GM12878 (cell line): ENCODE measurements around the gene GCK. TPM values are rescaled to one million over a fixed set of nuclear protein-coding genes. Genes with fewer than 3 reads are reported as not detected.

Experiments used
- ATAC-seq: fragments of 200-7000 bp; cut with Tn5 transposase; 3 replicates; pipeline ENCODE4 v1.9.1; 2020; ENCODE audit warnings: mild to moderate bottlenecking, moderate library complexity
- BruUV-seq: library from RNA; stranded (reverse); fragments of 400-500 nt; replicated peaks from 2 replicates; lab custom pipeline; 2021; lab: Mats Ljungman, UMichigan
- CTCF ChIA-PET: fragments of 300-600 bp; sonication (Branson Sonifier 250); formaldehyde crosslinking; extraction: SDS; loops from one replicate; lab custom pipeline; 2021; ENCODE audit warnings: inconsistent platforms; lab: Yijun Ruan, JAX
- POLR2A ChIA-PET: fragments of 350-600 bp; formaldehyde crosslinking; extraction: SDS; loops from one replicate; lab custom pipeline; 2021; ENCODE audit warnings: inconsistent platforms; lab: Charles Lee
- RAD21 ChIA-PET: fragments of 300-600 bp; sonication (Branson Sonifier 250); formaldehyde crosslinking; loops from one replicate; lab custom pipeline; 2023; ENCODE audit warnings: antibody characterized with exemption; ENCODE audit not compliant: unreplicated experiment; lab: Charles Lee
- SMC1A ChIA-PET: fragments of 300-600 bp; sonication (Branson Sonifier 250); formaldehyde crosslinking; loops from one replicate; lab custom pipeline; 2023; ENCODE audit not compliant: unreplicated experiment, uncharacterized antibody; lab: Charles Lee
- DNase-seq: peaks from one replicate; pipeline ENCODE4 v3.0.0-alpha.2; 2011; ENCODE audit warnings: low read depth, low spot score
- FAIRE-seq: peaks from 3 replicates; lab custom pipeline; 2011; peaks lifted over from hg19 to GRCh38; lab: Jason Lieb, UNC
- H2AFZ ChIP-seq: 2 replicates; pipeline ENCODE4 v1.6.0; 2011; ENCODE audit warnings: low read depth, low read length, control low read depth; ENCODE audit not compliant: control insufficient read depth
- H3K27ac ChIP-seq: 2 replicates; pipeline ENCODE4 v1.5.1; 2011; ENCODE audit warnings: control low read depth; ENCODE audit not compliant: control insufficient read depth, insufficient read depth
- H3K27me3 ChIP-seq, 2 experiments: replicated peaks in 1 of 2; 2 replicates each; pipeline versions ENCODE4 v1.6.0 to v1.6.1; 2011; ENCODE audit warnings: low read length in 1 of 2; ENCODE audit not compliant: control insufficient read depth in 2 of 2, insufficient read depth in 2 of 2
- H3K36me3 ChIP-seq, 2 experiments: 2 replicates each; pipeline ENCODE4 v1.5.1; 2011; ENCODE audit warnings: low read length in 1 of 2; ENCODE audit not compliant: control insufficient read depth in 2 of 2, insufficient read depth in 2 of 2
- H3K4me1 ChIP-seq: 2 replicates; pipeline ENCODE4 v1.6.1; 2011; ENCODE audit warnings: mild to moderate bottlenecking, low read length, moderate library complexity, mixed read lengths; ENCODE audit not compliant: control insufficient read depth, insufficient read depth
- H3K4me2 ChIP-seq: 2 replicates; pipeline ENCODE4 v1.6.0; 2011; ENCODE audit warnings: control low read depth; ENCODE audit not compliant: control insufficient read depth, insufficient read depth
- H3K4me3 ChIP-seq: fragments of 200-600 bp; sonication (generic); 2 replicates; pipeline ENCODE4 v1.5.1; 2016
- H3K79me2 ChIP-seq: 2 replicates; pipeline ENCODE4 v1.6.0; 2011; ENCODE audit warnings: low read length; ENCODE audit not compliant: control insufficient read depth, insufficient read depth
- H3K9ac ChIP-seq: 2 replicates; pipeline ENCODE4 v1.8.0; 2011; ENCODE audit warnings: low read length, control low read depth, mixed read lengths; ENCODE audit not compliant: control insufficient read depth, insufficient read depth
- H3K9me3 ChIP-seq: replicated peaks from 3 replicates; pipeline ENCODE4 v1.5.1; 2011; ENCODE audit warnings: mild to moderate bottlenecking, low read length; ENCODE audit not compliant: control insufficient read depth, insufficient read depth
- H4K20me1 ChIP-seq: 2 replicates; pipeline ENCODE4 v1.6.0; 2011; ENCODE audit not compliant: control insufficient read depth, insufficient read depth
- CREB1 ChIP-seq: IDR thresholded peaks from 2 replicates; pipeline ENCODE4 v1.6.1; 2012; ENCODE audit warnings: low read depth, mild to moderate bottlenecking, inconsistent platforms
- HDAC2 ChIP-seq: fragments of 200-600 bp; sonication (generic); IDR thresholded peaks from 2 replicates; pipeline ENCODE4 v1.6.1; 2017
- MYB ChIP-seq: fragments of 150-350 bp; IDR thresholded peaks from 2 replicates; pipeline ENCODE4 v1.6.1; 2014; ENCODE audit warnings: mild to moderate bottlenecking, low read depth, low read length, borderline replicate concordance
- PKNOX1 ChIP-seq: fragments of 450-650 bp; IDR thresholded peaks from 2 replicates; pipeline ENCODE4 v1.6.1; 2016; ENCODE audit warnings: mild to moderate bottlenecking
- POLR2AphosphoS2 ChIP-seq: IDR thresholded peaks from 2 replicates; pipeline ENCODE4 v1.6.1; 2011; ENCODE audit warnings: low read depth, mild to moderate bottlenecking, low read length, improper control_type of control experiment, moderate library complexity
- RAD21 ChIP-seq: IDR thresholded peaks from 2 replicates; pipeline ENCODE4 v1.6.1; 2011; ENCODE audit warnings: mild to moderate bottlenecking, low read depth, low read length, moderate library complexity; ENCODE audit not compliant: insufficient read depth
- SREBF1 ChIP-seq: IDR thresholded peaks from 2 replicates; pipeline ENCODE4 v1.6.1; 2012; ENCODE audit warnings: mild to moderate bottlenecking, low read length
- WRNIP1 ChIP-seq: IDR thresholded peaks from 2 replicates; pipeline ENCODE4 v1.6.1; 2011; ENCODE audit warnings: low read depth, low read length, improper control_type of control experiment, borderline replicate concordance
- ZNF207 ChIP-seq: fragments of 450-650 bp; IDR thresholded peaks from 2 replicates; pipeline ENCODE4 v1.6.1; 2014; ENCODE audit warnings: antibody characterized with exemption, mild to moderate bottlenecking, borderline replicate concordance
- ZNF217 ChIP-seq: fragments of 450-650 bp; IDR thresholded peaks from 2 replicates; pipeline ENCODE4 v1.6.1; 2017; ENCODE audit warnings: antibody characterized with exemption, mild to moderate bottlenecking
- WGBS: methylation state at CpG from one replicate; pipeline ENCODE4 v1.1.6; 2016; ENCODE audit warnings: low lambda C conversion rate; ENCODE audit not compliant: insufficient replicate concordance, insufficient coverage; ENCODE audit errors: missing lambda C conversion rate; 5-methylcytosine and 5-hydroxymethylcytosine counted together
- in situ Hi-C: fragments of 300-500 bp; cut with MboI; formaldehyde crosslinking; loops from 9 replicates; pipeline ENCODE4 v1.14.3; 2018; ENCODE audit warnings: mixed read lengths
- intact Hi-C: fragments of 100-400 bp; cut with micrococcal nuclease; formaldehyde crosslinking; loops from one replicate; pipeline ENCODE4 v1.14.2; 2022; ENCODE audit not compliant: unreplicated experiment
- polyA plus RNA-seq, 11 experiments: library from polyadenylated mRNA; depleted of rRNA in 4 of 11; unstranded in 6 of 11; stranded (reverse) in 5 of 11; fragments of >200 nt; fragmentation: Nextera tagmentation in 4 of 11; fragmentation: Illumina TruSeq in 1 of 11; extraction: Ambion mirVana in 4 of 11; extraction: Trizol in 1 of 11; gene quantifications; 1 replicate in 1 of 11; 2 replicates in 10 of 11; pipeline versions ENCODE4 v1.2.1 to v1.2.3, GENCODE V29; 2011 to 2016; ENCODE audit warnings: inconsistent platforms in 2 of 11, missing spikeins in 2 of 11, low read depth in 1 of 11
- total RNA-seq, 4 experiments: library from RNA; depleted of rRNA in 3 of 4; stranded (reverse); fragments of >200 nt in 3 of 4; fragmentation: Illumina TruSeq in 1 of 4; extraction: Trizol in 1 of 4; gene quantifications; 2 replicates each; pipeline versions ENCODE4 v1.2.1 to v1.2.3, GENCODE V29; 2013 to 2021
- TF ChIP-seq, protein P1 (sequence below): fragments of 450-650 bp; IDR thresholded peaks from 2 replicates; pipeline ENCODE4 v1.6.1; 2016; ENCODE audit warnings: mild to moderate bottlenecking, moderate library complexity, borderline replicate concordance
- TF ChIP-seq, protein P2 (sequence below): fragments of 450-650 bp; IDR thresholded peaks from 2 replicates; pipeline ENCODE4 v1.6.1; 2017; ENCODE audit warnings: mild to moderate bottlenecking, moderate library complexity

GCK gene
- total and polyA plus RNA-seq, 10 of the 15 experiments (the other 5 are each of a cell fraction or from before 2014, with no cell fraction given): 0.06 to 0.16 TPM; not detected in 8

- RAD21 ChIA-PET: no interaction called here
- CTCF ChIA-PET: no interaction called here
- no peaks in the 10 kb centered on the region for H3K9me3 ChIP-seq
- H3K4me1 ChIP-seq: no peaks in the 10 kb centered on the region
- TF ChIP-seq RAD21 (no peak), CREB1 (no peak), MYB (no peak), ZNF207 (no peak), PKNOX1 (no peak), SREBF1 (no peak), ZNF217 (no peak), HDAC2 (no peak), WRNIP1 (no peak), POLR2AphosphoS2 (no peak)
- TF ChIP-seq, protein P1, sequence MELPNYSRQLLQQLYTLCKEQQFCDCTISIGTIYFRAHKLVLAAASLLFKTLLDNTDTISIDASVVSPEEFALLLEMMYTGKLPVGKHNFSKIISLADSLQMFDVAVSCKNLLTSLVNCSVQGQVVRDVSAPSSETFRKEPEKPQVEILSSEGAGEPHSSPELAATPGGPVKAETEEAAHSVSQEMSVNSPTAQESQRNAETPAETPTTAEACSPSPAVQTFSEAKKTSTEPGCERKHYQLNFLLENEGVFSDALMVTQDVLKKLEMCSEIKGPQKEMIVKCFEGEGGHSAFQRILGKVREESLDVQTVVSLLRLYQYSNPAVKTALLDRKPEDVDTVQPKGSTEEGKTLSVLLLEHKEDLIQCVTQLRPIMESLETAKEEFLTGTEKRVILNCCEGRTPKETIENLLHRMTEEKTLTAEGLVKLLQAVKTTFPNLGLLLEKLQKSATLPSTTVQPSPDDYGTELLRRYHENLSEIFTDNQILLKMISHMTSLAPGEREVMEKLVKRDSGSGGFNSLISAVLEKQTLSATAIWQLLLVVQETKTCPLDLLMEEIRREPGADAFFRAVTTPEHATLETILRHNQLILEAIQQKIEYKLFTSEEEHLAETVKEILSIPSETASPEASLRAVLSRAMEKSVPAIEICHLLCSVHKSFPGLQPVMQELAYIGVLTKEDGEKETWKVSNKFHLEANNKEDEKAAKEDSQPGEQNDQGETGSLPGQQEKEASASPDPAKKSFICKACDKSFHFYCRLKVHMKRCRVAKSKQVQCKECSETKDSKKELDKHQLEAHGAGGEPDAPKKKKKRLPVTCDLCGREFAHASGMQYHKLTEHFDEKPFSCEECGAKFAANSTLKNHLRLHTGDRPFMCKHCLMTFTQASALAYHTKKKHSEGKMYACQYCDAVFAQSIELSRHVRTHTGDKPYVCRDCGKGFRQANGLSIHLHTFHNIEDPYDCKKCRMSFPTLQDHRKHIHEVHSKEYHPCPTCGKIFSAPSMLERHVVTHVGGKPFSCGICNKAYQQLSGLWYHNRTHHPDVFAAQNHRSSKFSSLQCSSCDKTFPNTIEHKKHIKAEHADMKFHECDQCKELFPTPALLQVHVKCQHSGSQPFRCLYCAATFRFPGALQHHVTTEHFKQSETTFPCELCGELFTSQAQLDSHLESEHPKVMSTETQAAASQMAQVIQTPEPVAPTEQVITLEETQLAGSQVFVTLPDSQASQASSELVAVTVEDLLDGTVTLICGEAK: no peak
- TF ChIP-seq, protein P2, sequence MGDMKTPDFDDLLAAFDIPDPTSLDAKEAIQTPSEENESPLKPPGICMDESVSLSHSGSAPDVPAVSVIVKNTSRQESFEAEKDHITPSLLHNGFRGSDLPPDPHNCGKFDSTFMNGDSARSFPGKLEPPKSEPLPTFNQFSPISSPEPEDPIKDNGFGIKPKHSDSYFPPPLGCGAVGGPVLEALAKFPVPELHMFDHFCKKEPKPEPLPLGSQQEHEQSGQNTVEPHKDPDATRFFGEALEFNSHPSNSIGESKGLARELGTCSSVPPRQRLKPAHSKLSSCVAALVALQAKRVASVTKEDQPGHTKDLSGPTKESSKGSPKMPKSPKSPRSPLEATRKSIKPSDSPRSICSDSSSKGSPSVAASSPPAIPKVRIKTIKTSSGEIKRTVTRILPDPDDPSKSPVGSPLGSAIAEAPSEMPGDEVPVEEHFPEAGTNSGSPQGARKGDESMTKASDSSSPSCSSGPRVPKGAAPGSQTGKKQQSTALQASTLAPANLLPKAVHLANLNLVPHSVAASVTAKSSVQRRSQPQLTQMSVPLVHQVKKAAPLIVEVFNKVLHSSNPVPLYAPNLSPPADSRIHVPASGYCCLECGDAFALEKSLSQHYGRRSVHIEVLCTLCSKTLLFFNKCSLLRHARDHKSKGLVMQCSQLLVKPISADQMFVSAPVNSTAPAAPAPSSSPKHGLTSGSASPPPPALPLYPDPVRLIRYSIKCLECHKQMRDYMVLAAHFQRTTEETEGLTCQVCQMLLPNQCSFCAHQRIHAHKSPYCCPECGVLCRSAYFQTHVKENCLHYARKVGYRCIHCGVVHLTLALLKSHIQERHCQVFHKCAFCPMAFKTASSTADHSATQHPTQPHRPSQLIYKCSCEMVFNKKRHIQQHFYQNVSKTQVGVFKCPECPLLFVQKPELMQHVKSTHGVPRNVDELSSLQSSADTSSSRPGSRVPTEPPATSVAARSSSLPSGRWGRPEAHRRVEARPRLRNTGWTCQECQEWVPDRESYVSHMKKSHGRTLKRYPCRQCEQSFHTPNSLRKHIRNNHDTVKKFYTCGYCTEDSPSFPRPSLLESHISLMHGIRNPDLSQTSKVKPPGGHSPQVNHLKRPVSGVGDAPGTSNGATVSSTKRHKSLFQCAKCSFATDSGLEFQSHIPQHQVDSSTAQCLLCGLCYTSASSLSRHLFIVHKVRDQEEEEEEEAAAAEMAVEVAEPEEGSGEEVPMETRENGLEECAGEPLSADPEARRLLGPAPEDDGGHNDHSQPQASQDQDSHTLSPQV: no peak
- H3K27ac ChIP-seq: no peak overlapping the region
- ATAC-seq: peak; percentile 43; the same call in 2 of the 3 replicates
- intact Hi-C loops: loop anchor here (5.0 kb wide), 1 partner anchor 42 kb away; no protein-coding TSS in a partner anchor
- H3K4me3 ChIP-seq: no peak overlapping the region
- BruUV-seq: no TSS peak
- POLR2A ChIA-PET: no interaction called here
- H3K4me2 ChIP-seq: no peak overlapping the region
- in situ Hi-C loops: no loop called here
- DNase-seq: no peak
- no peaks in the 10 kb centered on the region for H3K36me3 ChIP-seq
- 41% methylated on average over 2 of the region's 2 CpGs for WGBS
- H3K27me3 ChIP-seq: no peaks in the 10 kb centered on the region
- no peak overlapping the region for H2AFZ ChIP-seq
- SMC1A ChIA-PET: no interaction called here
- no peaks in the 10 kb centered on the region for H3K79me2 ChIP-seq
- no peaks in the 10 kb centered on the region for H4K20me1 ChIP-seq
- FAIRE-seq: no peak
- no peak overlapping the region for H3K9ac ChIP-seq
These were observed 4.8 kb upstream of the GCK start for GRCh38 chr7:44194069-44194468.
